ENCODE measurements around the gene TMEM222. TPM values are rescaled to one million over a fixed set of nuclear protein-coding genes. Genes with fewer than 3 reads are reported as not detected.

TMEM222 gene
- total and polyA plus RNA-seq, 10 of the 15 experiments (the other 5 are each of a cell fraction or from before 2014, with no cell fraction given), result 3.8 to 43.5 (median 35.4) TPM

DNA sequence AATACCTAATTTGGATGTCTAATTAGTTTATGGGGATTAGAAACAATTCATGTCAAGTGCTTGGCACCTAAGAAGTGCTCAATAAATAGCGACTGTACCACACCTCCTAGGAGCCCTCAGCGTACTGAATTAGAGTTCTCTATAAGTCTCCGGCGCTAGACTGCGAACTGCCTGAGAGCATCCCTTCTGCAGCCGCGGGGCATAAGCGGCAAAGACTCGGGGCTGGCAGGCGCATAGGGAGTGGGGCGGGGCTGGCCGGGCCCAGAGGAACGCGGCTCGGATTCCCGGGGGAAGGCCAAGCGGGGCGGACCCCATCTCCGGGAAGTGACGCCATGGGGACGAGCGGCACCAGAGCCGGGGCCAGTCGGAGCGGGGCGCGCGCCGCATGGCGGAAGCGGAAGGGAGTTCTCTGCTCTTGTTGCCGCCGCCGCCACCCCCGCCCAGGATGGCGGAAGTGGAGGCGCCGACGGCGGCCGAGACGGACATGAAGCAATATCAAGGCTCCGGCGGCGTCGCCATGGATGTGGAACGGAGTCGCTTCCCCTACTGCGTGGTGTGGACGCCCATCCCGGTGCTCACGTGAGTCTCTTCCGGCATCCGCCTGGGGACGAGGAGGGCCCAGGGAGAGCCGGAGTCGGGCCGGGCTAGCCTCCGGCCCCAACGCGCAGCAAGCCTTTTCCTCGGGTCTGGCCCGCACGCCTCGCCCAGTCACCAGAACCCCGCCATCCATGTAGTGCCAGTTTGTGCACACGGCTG lies at the start of gene TMEM222 (continued):
- TF ChIP-seq ZNF687 (IDR thresholded peaks at IDR 0.05) (peak; percentile 67; the same call in 1 of the 2 replicates), MLLT1 (IDR thresholded peaks at IDR 0.05) (peak; percentile 48), RB1 (IDR thresholded peaks at IDR 0.05; ENCODE audit: borderline replicate concordance) (peak; percentile 93; the same call in 1 of the 2 replicates), FOXK2 (IDR thresholded peaks at IDR 0.05) (peak; percentile 90), ZBED1 (IDR thresholded peaks at IDR 0.05; ENCODE audit: borderline replicate concordance) (no peak), SP1 (IDR thresholded peaks at IDR 0.05; ENCODE audit: low read depth, low read length) (peak; percentile 48), BRCA1 (IDR thresholded peaks at IDR 0.05; ENCODE audit: low read depth, low read length) (no peak), USF2 (IDR thresholded peaks at IDR 0.05; ENCODE audit: borderline replicate concordance, low read depth, low read length) (no peak; the same call in 1 of the 2 replicates), PBX3 (IDR thresholded peaks at IDR 0.05; ENCODE audit: insufficient replicate concordance, low read depth, low read length) (no peak), KDM1A (IDR thresholded peaks at IDR 0.05; ENCODE audit: borderline replicate concordance) (no peak), SIN3A (IDR thresholded peaks at IDR 0.05; ENCODE audit: low read depth, low read length) (peak; percentile 55), HCFC1 (IDR thresholded peaks at IDR 0.05; ENCODE audit: low read length) (peak; percentile 86), RAD51 (IDR thresholded peaks at IDR 0.05) (no peak), JUND (IDR thresholded peaks at IDR 0.05; ENCODE audit: low read depth, low read length) (no peak), PML (IDR thresholded peaks at IDR 0.05; ENCODE audit: low read length) (peak; percentile 49; the same call in 1 of the 2 replicates), CBFB (IDR thresholded peaks at IDR 0.05; ENCODE audit: low read depth) (no peak), POLR2A (IDR thresholded peaks at IDR 0.05; ENCODE audit: low read depth, low read length) (peak; percentile 93), TAF1 (IDR thresholded peaks at IDR 0.05; ENCODE audit: borderline replicate concordance, low read depth, low read length) (0 out of 2 replicates have a peak, but pooled peaks have one; percentile 32), FOXM1 (IDR thresholded peaks at IDR 0.05; ENCODE audit: low read depth, low read length) (no peak), TARDBP (IDR thresholded peaks at IDR 0.05; ENCODE audit: borderline replicate concordance) (peak; percentile 77)
- TF ChIP-seq, protein P1, sequence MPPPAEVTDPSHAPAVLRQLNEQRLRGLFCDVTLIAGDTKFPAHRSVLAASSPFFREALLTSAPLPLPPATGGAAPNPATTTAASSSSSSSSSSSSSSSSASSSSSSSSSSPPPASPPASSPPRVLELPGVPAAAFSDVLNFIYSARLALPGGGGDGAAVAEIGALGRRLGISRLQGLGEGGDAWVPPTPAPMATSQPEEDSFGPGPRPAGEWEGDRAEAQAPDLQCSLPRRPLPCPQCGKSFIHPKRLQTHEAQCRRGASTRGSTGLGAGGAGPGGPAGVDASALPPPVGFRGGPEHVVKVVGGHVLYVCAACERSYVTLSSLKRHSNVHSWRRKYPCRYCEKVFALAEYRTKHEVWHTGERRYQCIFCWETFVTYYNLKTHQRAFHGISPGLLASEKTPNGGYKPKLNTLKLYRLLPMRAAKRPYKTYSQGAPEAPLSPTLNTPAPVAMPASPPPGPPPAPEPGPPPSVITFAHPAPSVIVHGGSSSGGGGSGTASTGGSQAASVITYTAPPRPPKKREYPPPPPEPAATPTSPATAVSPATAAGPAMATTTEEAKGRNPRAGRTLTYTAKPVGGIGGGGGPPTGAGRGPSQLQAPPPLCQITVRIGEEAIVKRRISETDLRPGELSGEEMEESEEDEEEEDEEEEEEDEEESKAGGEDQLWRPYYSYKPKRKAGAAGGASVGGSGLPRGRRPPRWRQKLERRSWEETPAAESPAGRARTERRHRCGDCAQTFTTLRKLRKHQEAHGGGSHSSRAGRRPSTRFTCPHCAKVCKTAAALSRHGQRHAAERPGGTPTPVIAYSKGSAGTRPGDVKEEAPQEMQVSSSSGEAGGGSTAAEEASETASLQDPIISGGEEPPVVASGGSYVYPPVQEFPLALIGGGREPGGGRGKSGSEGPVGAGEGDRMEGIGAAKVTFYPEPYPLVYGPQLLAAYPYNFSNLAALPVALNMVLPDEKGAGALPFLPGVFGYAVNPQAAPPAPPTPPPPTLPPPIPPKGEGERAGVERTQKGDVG (CRISPR knock-in tag; IDR thresholded peaks at IDR 0.05), result no peak

All from GM12878 (cell line).